Peyer's patch (tissue), 4 donors: ENCODE results near the gene RGS12. TPM values are rescaled to one million over a fixed set of nuclear protein-coding genes. Genes with fewer than 3 reads are reported as not detected.

Experiments
- DNase-seq, 3 donors: peaks; one replicate each; pipeline ENCODE4 v3.0.0-alpha.2; 2017 to 2019
- H3K27ac ChIP-seq, 4 donors: fragments of 200-600 bp; sonication (generic); one replicate each; pipeline ENCODE4 v1.5.1; 2016 to 2019
- H3K27me3 ChIP-seq, 2 donors: fragments of 200-600 bp; sonication (generic); one replicate each; pipeline ENCODE4 v1.5.1; 2019
- H3K36me3 ChIP-seq, 3 donors: fragments of 200-600 bp; sonication (generic); one replicate each; pipeline ENCODE4 v1.5.1; 2016 to 2019
- H3K4me1 ChIP-seq, 4 donors: fragments of 200-600 bp; sonication (generic); one replicate each; pipeline ENCODE4 v1.5.1; 2016 to 2019
- H3K4me3 ChIP-seq, 4 donors: fragments of 200-600 bp; sonication (generic); 1 replicate in 3 of 4; 2 replicates in 1 of 4; pipeline ENCODE4 v1.5.1; 2016 to 2019; ENCODE audit warnings: mild to moderate bottlenecking in 1 of 4
- H3K9me3 ChIP-seq, 4 donors: fragments of 200-600 bp; sonication (generic); one replicate each; pipeline ENCODE4 v1.5.1; 2016 to 2019; ENCODE audit warnings: mild to moderate bottlenecking in 1 of 4
- POLR2A ChIP-seq, 2 donors: fragments of 450-650 bp; IDR thresholded peaks; one replicate each; pipeline ENCODE4 v1.5.1; 2017; ENCODE audit warnings: antibody characterized with exemption in 2 of 2, mild to moderate bottlenecking in 2 of 2, moderate library complexity in 2 of 2
- total RNA-seq, 4 donors: library from RNA; depleted of rRNA; stranded (reverse); fragments of >200 nt; gene quantifications; one replicate each; pipeline ENCODE4 v1.1.0, GENCODE V29; 2016
- TF ChIP-seq, protein P1 (sequence below), 6 experiments: fragments of 450-650 bp in 4 of 6; fragments of 200-600 bp in 2 of 6; sonication (generic) in 1 of 6; IDR thresholded peaks; one replicate each; pipeline ENCODE4 v1.5.1; 2017 to 2019; ENCODE audit warnings: antibody characterized with exemption in 6 of 6, mild to moderate bottlenecking in 3 of 6, moderate library complexity in 1 of 6

Gene RGS12
- total RNA-seq, 4 donors from 2014 or later: 24.3 to 36.5 (median 35.3) TPM

DNA sequence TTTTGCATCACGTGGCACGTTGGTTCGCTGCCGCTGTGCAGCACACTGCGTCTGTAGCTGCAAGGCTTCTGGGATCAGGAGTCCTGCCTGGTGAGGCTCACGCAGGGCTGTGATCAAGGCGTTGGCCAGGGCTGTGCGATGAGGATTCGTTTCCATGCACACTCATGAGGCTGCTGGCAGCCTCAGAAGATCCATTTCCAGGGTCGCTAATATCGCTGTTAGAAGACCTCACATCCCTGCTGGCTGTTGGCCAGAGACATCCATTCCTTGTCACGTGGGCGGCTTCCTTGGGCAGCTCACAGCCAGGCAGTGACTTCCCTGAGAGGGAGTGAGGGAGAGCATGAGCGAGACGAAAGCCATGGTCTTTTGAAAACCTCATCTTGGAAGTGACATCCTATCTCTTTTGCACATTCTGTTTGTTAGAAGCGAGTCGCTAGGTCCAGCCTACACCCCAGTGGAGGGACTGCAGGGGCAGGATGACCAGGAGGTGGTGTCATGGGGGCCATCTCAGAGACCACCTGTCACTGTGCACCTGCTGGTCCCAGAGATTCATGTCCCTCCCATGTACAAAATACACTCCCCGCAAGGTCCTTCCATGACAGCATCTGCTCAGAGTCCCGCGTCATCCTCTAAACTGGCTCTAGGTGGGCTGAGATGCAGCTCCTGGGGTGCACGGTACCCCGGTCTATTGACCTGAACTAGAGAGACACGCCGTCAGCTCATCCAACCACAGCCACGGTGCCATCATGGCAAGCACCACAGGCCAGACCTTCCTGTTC lies 12.2 kb downstream of the RGS12 start:
- peak overlapping the region in 1 of 4 donors; percentile 1 for H3K4me3 ChIP-seq
- DNase-seq: peak in 2 of 3 donors; percentile 39 to 43
- H3K27me3 ChIP-seq: no peaks in the 10 kb centered on the region
- TF ChIP-seq, protein P1, sequence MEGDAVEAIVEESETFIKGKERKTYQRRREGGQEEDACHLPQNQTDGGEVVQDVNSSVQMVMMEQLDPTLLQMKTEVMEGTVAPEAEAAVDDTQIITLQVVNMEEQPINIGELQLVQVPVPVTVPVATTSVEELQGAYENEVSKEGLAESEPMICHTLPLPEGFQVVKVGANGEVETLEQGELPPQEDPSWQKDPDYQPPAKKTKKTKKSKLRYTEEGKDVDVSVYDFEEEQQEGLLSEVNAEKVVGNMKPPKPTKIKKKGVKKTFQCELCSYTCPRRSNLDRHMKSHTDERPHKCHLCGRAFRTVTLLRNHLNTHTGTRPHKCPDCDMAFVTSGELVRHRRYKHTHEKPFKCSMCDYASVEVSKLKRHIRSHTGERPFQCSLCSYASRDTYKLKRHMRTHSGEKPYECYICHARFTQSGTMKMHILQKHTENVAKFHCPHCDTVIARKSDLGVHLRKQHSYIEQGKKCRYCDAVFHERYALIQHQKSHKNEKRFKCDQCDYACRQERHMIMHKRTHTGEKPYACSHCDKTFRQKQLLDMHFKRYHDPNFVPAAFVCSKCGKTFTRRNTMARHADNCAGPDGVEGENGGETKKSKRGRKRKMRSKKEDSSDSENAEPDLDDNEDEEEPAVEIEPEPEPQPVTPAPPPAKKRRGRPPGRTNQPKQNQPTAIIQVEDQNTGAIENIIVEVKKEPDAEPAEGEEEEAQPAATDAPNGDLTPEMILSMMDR (IDR thresholded peaks at IDR 0.05): no peak
- no peak for TF ChIP-seq POLR2A (IDR thresholded peaks at IDR 0.05)
- H3K36me3 ChIP-seq: no peaks in the 10 kb centered on the region
- H3K27ac ChIP-seq: peak overlapping the region in 2 of 4 donors; percentile 42 to 59
- peaks cover 0 to 23% (median 15%) of the 10 kb centered on the region in 4 donors for H3K4me1 ChIP-seq
- no peaks in the 10 kb centered on the region for H3K9me3 ChIP-seq

DNA sequence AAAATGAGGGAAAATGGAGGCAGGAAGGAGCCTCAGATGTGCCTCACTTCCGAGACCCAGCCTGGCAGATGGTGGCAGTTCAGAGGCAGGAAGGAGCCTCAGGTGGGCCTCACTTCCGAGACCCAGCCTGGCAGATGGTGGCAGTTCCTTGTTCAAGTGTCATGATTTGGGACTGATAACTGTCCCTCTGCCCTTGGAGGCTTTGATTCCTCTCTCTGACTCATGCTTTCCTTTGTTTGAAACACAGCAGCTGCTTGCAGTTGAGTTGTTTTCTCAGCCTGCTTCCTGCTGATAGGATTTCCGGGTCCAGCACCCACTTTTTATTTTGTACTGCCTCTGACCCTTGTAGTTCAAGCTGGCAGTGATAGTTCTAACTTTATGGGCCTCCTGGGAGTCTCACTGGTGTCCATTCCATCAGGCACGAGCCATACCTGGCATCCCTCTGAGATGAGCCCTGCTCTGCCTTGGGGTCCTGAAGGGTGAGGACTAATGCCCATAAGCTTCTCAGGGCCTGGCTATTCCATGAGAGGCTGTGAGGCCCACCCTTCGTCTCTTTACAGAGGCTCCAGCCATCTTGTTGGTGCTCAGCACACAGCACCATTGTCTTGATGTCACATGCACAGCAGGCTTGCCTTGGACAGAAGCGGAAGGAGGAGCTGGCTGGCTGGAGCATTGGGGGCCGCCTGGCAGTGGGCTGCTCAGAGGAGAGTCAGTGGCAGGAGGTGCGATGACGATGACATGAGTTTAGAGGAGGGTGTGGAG lies 13.0 kb downstream of the RGS12 start:
- no peaks in the 10 kb centered on the region for H3K9me3 ChIP-seq
- peak in 1 of 3 donors; percentile 38 for DNase-seq
- peak overlapping the region in 2 of 4 donors; percentile 42 to 59 for H3K27ac ChIP-seq
- TF ChIP-seq, protein P1 (IDR thresholded peaks at IDR 0.05): no peak
- TF ChIP-seq POLR2A (IDR thresholded peaks at IDR 0.05): no peak
- peaks cover 0 to 23% (median 15%) of the 10 kb centered on the region in 4 donors for H3K4me1 ChIP-seq
- H3K36me3 ChIP-seq: no peaks in the 10 kb centered on the region
- H3K27me3 ChIP-seq: no peaks in the 10 kb centered on the region
- H3K4me3 ChIP-seq: no peak overlapping the region

DNA sequence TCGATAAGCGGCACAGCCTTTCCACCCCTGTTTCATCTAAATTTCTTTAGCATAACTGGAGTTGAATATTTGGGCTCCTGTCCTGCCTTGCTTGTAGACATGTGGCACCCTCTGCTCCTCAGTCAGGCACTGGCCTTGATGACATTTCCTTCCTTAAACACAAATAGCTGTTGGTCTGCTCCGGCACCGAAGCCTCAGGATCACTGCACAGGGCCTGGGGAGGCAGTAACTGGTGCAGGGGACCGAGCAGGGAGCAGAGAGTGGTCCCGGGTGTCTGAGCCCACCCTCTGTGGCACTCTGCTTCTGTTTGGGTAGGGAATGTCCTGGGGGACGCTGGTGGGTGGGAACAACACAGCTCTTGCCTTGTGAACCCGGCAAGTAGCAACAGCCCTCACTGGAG lies 13.6 kb downstream of the RGS12 start:
- no peak overlapping the region for H3K4me3 ChIP-seq
- no peaks in the 10 kb centered on the region for H3K9me3 ChIP-seq
- TF ChIP-seq POLR2A (IDR thresholded peaks at IDR 0.05): no peak
- TF ChIP-seq, protein P1 (IDR thresholded peaks at IDR 0.05): no peak
- H3K4me1 ChIP-seq: peaks cover under 1 to 28% (median 15%) of the 10 kb centered on the region in 4 donors
- H3K27me3 ChIP-seq: no peaks in the 10 kb centered on the region
- peak in 1 of 3 donors; percentile 30 for DNase-seq
- H3K36me3 ChIP-seq: no peaks in the 10 kb centered on the region
- H3K27ac ChIP-seq: peak overlapping the region in 1 of 4 donors; percentile 59

DNA sequence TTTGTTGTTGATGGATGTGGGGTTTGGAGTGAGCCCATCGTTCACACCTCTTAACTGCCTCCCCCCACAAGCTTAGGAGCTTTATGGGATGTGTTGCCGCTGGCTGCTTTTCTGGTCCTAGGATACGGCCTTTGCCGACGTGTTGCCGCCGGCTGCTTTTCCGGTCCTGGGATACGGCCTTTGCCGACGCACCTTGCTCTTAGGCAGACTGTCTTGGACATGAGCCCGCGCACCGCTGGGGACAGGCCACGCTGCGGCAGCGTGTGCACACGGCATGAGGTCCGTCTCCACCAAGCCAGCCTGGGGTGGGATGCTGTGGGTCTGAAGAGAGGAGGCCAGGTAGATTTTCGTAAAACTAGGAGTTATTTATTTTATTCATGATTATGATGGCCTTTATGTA lies 14.2 kb downstream of the RGS12 start:
- Histone ChIP-seq H3K27ac (no peak overlapping the region), H3K4me1 (peaks cover 3 to 33% (median 10%) of the 10 kb centered on the region in 4 donors)
- TF ChIP-seq, protein P1 (IDR thresholded peaks at IDR 0.05): no peak
- no peak for TF ChIP-seq POLR2A (IDR thresholded peaks at IDR 0.05)

DNA sequence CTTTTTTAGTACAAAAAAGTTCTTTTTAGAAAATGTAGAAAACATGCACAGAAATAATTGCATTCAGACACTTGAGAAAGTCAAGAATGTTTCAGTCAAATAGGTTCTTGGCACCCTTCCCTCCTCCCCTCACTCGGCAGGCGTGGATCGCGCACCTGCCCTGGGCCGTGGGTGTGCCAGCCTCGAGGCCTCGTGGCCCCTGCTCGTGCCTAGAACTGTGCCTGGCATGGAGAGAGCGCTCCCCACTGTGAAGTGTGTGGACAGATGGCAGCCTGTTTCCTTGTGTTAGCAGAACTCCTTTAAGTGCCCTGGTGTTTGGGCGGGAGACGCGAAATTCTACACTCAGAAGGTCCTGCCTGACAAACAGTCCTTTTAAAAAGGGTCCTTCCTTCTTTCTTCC lies 14.7 kb downstream of the RGS12 start:
- H3K4me1 ChIP-seq: peaks cover 3 to 38% (median 6%) of the 10 kb centered on the region in 4 donors
- TF ChIP-seq POLR2A (IDR thresholded peaks at IDR 0.05): no peak
- TF ChIP-seq, protein P1 (IDR thresholded peaks at IDR 0.05): no peak

More for the DNA sequence above, 14.2 kb downstream of the RGS12 start:
- no peaks in the 10 kb centered on the region for H3K36me3 ChIP-seq
- H3K27me3 ChIP-seq: no peaks in the 10 kb centered on the region
- no peak overlapping the region for H3K4me3 ChIP-seq
- no peaks in the 10 kb centered on the region for H3K9me3 ChIP-seq
- DNase-seq: peak in 1 of 3 donors; percentile 34

More for the DNA sequence above, 14.7 kb downstream of the RGS12 start:
- Histone ChIP-seq H3K4me3 (no peak overlapping the region), H3K9me3 (no peaks in the 10 kb centered on the region), H3K27me3 (no peaks in the 10 kb centered on the region), H3K36me3 (no peaks in the 10 kb centered on the region), H3K27ac (no peak overlapping the region)
- DNase-seq: peak in 1 of 3 donors; percentile 19
